PC-3 (cell line): Measurements from ENCODE around the gene NBPF9.
"Not testable (repeated sequence)": the region's sequence is repeated elsewhere in the genome, so short reads cannot be mapped to it uniquely, and the experiment has no call there.

Source experiments
- CTCF ChIP-seq: fragments of 300-600 bp; sonication (generic); conservative IDR thresholded peaks from 2 replicates; pipeline ENCODE4 v1.5.1; 2017; ENCODE audit warnings: antibody characterized with exemption, low read depth, mild to moderate bottlenecking, low read length
- EZH2 ChIP-seq: fragments of 300-600 bp; sonication (generic); IDR thresholded peaks from one replicate; pipeline ENCODE4 v1.6.1; 2017; ENCODE audit warnings: antibody characterized with exemption, mild to moderate bottlenecking, low read length; ENCODE audit not compliant: unreplicated experiment

GRCh38 chr1:149075505-149076127, 27.7 kb downstream of the NBPF9 start:
- not testable (repeated sequence) for TF ChIP-seq EZH2, CTCF
